Type B pancreatic cell (in vitro differentiated cells): ENCODE results near the gene GIPR. TPM values are rescaled to one million over a fixed set of nuclear protein-coding genes. Genes with fewer than 3 reads are reported as not detected.

Source experiments
- DNase-seq: peaks from one replicate; pipeline ENCODE4 v3.0.0; 2021; ENCODE audit warnings: mixed read lengths; ENCODE audit not compliant: unreplicated experiment; ENCODE audit errors: extremely low spot score
- H3K27ac Mint-ChIP-seq: 2 replicates; pipeline ENCODE4 v1.8.0; 2021; ENCODE audit warnings: mild to moderate bottlenecking, mixed read lengths
- H3K27me3 Mint-ChIP-seq: 2 replicates; pipeline ENCODE4 v1.8.0; 2021; ENCODE audit warnings: mixed read lengths
- H3K36me3 Mint-ChIP-seq: 2 replicates; pipeline ENCODE4 v1.8.0; 2021; ENCODE audit warnings: mixed read lengths
- H3K4me1 Mint-ChIP-seq: one replicate; pipeline ENCODE4 v1.8.0; 2021; ENCODE audit warnings: mixed read lengths; ENCODE audit not compliant: unreplicated experiment
- H3K4me3 Mint-ChIP-seq: 2 replicates; pipeline ENCODE4 v1.8.0; 2021; ENCODE audit warnings: mild to moderate bottlenecking, mixed read lengths
- H3K9me3 Mint-ChIP-seq: 2 replicates; pipeline ENCODE4 v1.8.0; 2021; ENCODE audit warnings: mixed read lengths
- total RNA-seq: library from RNA; stranded (reverse); gene quantifications from 2 replicates; pipeline ENCODE4 v1.2.1, GENCODE V29; 2021; ENCODE audit warnings: low replicate concordance
- TF ChIP-seq, protein P1 (sequence below): fragments of 200-600 bp; sonication (generic); conservative IDR thresholded peaks from 2 replicates; pipeline ENCODE4 v1.5.0; 2021; ENCODE audit warnings: antibody characterized with exemption, mild to moderate bottlenecking

Gene GIPR
- total RNA-seq, 1 donor from 2014 or later = 8.0 TPM

GRCh38 chr19:45630463-45630862 lies 37.6 kb upstream of the GIPR start:
- H3K9me3 Mint-ChIP-seq = no peaks in the 10 kb centered on the region
- peaks cover 4% of the 10 kb centered on the region for H3K36me3 Mint-ChIP-seq
- TF ChIP-seq, protein P1, sequence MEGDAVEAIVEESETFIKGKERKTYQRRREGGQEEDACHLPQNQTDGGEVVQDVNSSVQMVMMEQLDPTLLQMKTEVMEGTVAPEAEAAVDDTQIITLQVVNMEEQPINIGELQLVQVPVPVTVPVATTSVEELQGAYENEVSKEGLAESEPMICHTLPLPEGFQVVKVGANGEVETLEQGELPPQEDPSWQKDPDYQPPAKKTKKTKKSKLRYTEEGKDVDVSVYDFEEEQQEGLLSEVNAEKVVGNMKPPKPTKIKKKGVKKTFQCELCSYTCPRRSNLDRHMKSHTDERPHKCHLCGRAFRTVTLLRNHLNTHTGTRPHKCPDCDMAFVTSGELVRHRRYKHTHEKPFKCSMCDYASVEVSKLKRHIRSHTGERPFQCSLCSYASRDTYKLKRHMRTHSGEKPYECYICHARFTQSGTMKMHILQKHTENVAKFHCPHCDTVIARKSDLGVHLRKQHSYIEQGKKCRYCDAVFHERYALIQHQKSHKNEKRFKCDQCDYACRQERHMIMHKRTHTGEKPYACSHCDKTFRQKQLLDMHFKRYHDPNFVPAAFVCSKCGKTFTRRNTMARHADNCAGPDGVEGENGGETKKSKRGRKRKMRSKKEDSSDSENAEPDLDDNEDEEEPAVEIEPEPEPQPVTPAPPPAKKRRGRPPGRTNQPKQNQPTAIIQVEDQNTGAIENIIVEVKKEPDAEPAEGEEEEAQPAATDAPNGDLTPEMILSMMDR = no peak
- H3K27me3 Mint-ChIP-seq = no peaks in the 10 kb centered on the region
- H3K4me3 Mint-ChIP-seq = no peak overlapping the region
- peaks cover 4% of the 10 kb centered on the region for H3K4me1 Mint-ChIP-seq
- no peak overlapping the region for H3K27ac Mint-ChIP-seq
- DNase-seq = no peak

- TF ChIP-seq, protein P1 = no peak
- H3K27ac Mint-ChIP-seq = peak overlapping the region; percentile 91
- H3K4me1 Mint-ChIP-seq = peaks cover 4% of the 10 kb centered on the region
- no peaks in the 10 kb centered on the region for H3K27me3 Mint-ChIP-seq
- no peak overlapping the region for H3K4me3 Mint-ChIP-seq
- H3K9me3 Mint-ChIP-seq = no peaks in the 10 kb centered on the region
- DNase-seq = peak; percentile 83
- peaks cover 4% of the 10 kb centered on the region for H3K36me3 Mint-ChIP-seq
Measured at GRCh38 chr19:45632468-45633196, 35.4 kb upstream of the GIPR start.

- H3K27me3 Mint-ChIP-seq = no peaks in the 10 kb centered on the region
- no peak overlapping the region for H3K27ac Mint-ChIP-seq
- H3K4me3 Mint-ChIP-seq = no peak overlapping the region
- peaks cover 7% of the 10 kb centered on the region for H3K9me3 Mint-ChIP-seq
- TF ChIP-seq, protein P1 = no peak
- H3K4me1 Mint-ChIP-seq = peaks cover 24% of the 10 kb centered on the region
- peaks cover 9% of the 10 kb centered on the region for H3K36me3 Mint-ChIP-seq
- DNase-seq = no peak
Measured at GRCh38 chr19:45636275-45636674, 31.7 kb upstream of the GIPR start.

DNA sequence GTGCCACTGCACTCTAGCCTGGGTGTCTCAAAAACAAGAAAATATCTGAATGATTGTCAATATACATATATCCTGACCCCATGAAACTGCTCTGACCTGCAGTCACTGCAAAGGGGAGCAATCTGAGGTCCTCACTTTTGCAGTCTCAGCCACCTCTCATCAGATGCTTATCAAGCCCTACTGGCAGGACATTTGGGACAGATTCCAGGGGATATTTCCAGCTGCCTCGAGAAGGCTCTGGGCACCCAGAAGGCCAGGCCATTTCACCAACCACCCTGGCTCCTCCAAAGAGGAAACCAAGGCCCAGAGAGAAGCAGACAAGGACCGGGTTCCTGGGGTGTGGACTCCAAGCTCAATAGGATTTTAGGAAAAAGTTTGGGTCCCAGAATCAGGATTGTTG lies 31.1 kb upstream of the GIPR start:
- peak overlapping the region; percentile 62 for H3K4me3 Mint-ChIP-seq
- DNase-seq = no peak
- no peaks in the 10 kb centered on the region for H3K27me3 Mint-ChIP-seq
- TF ChIP-seq, protein P1 = no peak
- peaks cover 28% of the 10 kb centered on the region for H3K4me1 Mint-ChIP-seq
- H3K27ac Mint-ChIP-seq = peak overlapping the region; percentile 50
- peaks cover 9% of the 10 kb centered on the region for H3K36me3 Mint-ChIP-seq
- peaks cover 8% of the 10 kb centered on the region for H3K9me3 Mint-ChIP-seq

DNA sequence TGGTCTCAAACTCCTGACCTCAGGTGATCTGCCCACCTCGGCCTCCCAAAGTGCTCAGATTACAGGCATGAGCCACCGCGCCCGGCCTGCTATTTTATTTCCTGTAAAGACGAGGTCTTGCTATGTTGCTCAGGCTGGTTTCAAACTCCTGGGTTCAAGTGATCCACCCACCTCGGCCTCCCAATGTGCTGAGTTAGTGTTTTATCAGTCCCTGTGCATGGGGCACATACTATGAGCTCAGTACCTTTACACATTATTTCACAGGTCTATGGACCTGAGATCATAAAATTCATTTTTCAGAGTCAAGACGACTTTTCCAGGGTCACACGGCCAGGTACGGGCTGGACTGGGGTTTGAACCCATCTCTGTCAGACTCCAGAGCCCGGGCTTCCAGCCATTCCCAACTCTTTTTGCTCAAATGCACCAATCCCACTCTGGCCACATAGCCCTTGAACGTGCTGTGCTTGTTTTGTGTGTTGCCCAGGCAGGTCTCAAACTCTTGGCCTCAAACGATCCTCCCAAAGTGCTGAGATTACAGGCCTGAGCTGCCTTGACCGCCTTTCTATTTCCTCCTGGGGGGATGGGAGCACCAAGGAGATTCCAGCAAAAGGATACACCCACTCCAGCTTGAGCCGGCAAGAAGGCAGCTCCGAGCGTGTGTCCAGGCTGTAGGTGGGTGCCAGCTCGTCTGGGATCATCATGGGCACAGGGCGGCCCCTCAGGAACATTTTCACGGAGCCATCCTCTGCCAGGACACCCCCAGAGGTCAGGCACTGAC lies 29.9 kb upstream of the GIPR start:
- Mint-ChIP-seq H3K27ac (peak overlapping the region; percentile 96), H3K9me3 (peaks cover 8% of the 10 kb centered on the region), H3K4me3 (peak overlapping the region; percentile 93), H3K27me3 (peaks cover 3% of the 10 kb centered on the region), H3K4me1 (peaks cover 27% of the 10 kb centered on the region), H3K36me3 (peaks cover 6% of the 10 kb centered on the region)
- no peak for DNase-seq
- TF ChIP-seq, protein P1 = no peak
